Epithelial cell of prostate (primary cell): ENCODE results near the gene UBR4.
"Not testable (repeated sequence)": the region's sequence is repeated elsewhere in the genome, so short reads cannot be mapped to it uniquely, and the experiment has no call there.

Source experiments
- DNase-seq: peaks from one replicate; pipeline ENCODE4 v3.0.0-alpha.2; 2011; ENCODE audit warnings: low read depth, low spot score
- H3K27ac ChIP-seq: fragments of 450-650 bp; 2 replicates; pipeline ENCODE4 v1.5.1; 2017; ENCODE audit warnings: mild to moderate bottlenecking

UBR4 gene

GRCh38 chr1:19209990-19210771, at the start of gene UBR4:
Gene UBR4 (minus strand): TSS chr1:19210266. CDS start chr1:19210248, 18 bp downstream.
- H3K27ac ChIP-seq: peak within 1 kb of the TSS; percentile 76

DNA sequence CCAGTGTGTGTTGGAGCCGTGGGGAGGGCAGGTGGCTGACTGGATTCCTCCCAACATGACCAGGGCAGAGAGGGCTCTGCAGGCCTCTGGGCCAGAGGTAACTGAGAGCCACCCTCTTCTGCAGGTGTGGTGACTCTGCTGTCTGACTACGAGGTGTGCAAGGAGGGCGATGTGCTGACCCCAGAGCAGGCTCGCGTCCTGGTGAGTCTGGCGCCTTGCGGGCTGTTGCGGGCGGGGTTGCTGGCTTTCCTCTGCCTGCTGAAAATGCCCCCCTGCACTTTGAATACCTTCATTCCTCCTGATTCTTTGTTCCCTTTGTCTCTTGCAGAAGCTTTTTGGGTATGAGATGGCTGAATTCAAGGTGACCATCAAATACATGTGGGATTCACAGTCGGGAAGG, 48.3 kb upstream of the UBR4 start:
- no peak for DNase-seq
- H3K27ac ChIP-seq: no peak overlapping the region

More at GRCh38 chr1:19209990-19210771, at the start of gene UBR4:
- peak; percentile 64 for DNase-seq

- no peak overlapping the region for H3K27ac ChIP-seq
- no peak for DNase-seq
These were observed 47.3 kb upstream of the UBR4 start for GRCh38 chr1:19257178-19257914.

DNA sequence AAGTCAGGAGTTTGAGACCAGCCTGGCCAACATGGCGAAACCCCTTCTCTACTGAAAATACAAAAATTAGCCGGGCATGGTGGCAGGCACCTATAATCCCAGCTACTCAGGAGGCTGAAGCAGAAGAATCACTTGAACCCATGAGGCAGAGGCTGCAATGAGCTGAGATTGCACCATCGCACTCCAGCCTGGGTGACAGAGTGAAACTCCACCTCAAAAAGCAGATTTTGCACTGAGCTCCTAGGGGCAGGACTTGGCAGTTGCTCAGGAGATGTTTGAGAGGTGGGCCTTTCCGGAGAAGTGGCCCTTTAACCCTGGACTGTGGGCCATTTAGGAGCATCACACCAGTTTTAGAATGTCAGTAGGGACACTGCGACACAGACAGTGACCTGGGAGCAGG, 46.2 kb upstream of the UBR4 start:
- H3K27ac ChIP-seq, DNase-seq: not testable (repeated sequence)

DNA sequence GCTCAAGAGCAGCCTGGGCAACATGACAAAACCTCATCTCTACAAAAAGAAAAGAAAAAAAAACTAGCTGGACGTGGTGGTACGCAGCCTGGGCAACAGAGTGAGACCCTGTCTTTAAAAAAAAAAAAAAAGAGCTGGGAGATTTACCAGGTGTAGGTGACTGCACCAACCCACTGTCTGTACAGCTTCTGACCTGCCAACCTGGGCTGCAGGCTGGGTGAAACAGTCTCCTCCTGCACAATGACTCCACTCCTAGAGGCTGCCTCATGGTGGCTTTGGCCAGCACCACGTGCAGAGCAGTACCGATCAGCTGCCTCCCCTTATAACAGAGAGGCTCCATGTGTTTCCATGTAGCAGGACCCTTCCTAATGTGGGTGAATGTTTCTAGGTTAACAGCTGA, 45.2 kb upstream of the UBR4 start:
- DNase-seq: no peak
- H3K27ac ChIP-seq: no peak overlapping the region

DNA sequence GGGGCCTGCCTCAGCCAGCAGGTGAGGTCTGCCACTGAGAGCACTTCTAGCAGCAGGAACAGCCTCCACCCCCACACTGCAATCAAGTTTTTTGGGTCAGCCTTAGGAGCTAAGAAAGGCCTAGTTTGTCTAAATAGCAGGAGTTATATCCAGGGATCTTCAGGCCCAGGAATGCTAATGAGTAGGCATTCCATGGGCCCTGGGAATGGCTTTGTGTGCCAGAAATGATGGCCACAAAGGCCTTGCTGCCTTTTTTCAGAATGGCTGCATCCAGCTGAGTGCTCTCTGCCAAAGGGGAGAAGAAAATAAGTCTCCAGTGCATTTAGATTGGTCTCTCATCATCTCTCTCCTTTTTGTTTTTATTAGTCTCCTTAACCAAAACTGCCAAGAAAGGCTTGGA, 44.4 kb upstream of the UBR4 start:
- no peak for DNase-seq
- no peak overlapping the region for H3K27ac ChIP-seq

DNA sequence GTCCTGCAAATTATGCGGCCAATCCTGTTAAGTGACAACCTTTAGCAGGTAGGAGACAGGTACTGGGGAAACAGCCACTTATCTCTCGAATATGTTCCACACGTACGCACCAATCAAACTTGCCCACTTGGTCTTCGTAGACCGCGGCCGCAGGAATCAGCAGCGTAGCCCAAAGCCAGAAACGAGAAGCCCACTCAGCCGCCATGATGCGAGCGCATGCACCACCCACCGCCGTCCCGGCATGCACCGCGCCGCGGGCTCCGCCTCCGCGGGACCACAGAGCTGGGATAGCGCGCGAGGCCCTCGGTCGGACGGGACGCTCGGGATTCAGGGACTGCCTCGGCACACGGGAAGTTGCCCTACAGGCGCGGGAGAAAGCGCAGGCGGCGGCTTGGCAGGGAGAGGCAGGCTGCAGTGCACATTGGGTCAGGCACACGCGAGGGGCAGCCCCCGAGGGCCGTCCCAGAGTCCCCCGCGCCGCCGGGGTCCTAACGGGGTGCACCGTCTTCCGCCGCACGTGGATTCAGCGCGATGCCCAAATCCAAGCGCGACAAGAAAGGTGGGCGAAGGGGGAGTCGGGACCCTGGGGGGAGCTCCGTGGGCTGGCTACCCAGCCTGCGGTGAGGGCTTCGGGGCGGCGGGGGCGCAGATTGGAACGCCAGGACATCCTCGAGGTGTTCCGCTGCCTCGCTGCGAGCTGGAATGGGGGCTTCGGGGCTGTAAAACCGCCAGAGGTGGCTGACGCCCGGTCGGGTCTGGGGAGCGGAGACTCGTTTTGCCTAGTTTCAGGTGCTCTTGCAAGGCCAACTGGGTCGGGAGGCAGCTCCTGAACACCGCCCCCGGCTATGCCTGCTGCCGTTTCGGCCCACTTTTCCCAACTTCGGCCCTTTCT, 41.5 kb upstream of the UBR4 start, which contains the start of the genes EMC1 and MRTO4:
Gene EMC1, minus strand, starts transcription at position 220 of the 892 bp plus-strand sequence. Its CDS starts 15 bp downstream, at position 205.
Gene MRTO4, plus strand, starts transcription at position 501 of the 892 bp plus-strand sequence. Its CDS starts 31 bp downstream, at position 532.
- DNase-seq: peak; percentile 39
- H3K27ac ChIP-seq: peak within 1 kb of the TSS; percentile 89

DNA sequence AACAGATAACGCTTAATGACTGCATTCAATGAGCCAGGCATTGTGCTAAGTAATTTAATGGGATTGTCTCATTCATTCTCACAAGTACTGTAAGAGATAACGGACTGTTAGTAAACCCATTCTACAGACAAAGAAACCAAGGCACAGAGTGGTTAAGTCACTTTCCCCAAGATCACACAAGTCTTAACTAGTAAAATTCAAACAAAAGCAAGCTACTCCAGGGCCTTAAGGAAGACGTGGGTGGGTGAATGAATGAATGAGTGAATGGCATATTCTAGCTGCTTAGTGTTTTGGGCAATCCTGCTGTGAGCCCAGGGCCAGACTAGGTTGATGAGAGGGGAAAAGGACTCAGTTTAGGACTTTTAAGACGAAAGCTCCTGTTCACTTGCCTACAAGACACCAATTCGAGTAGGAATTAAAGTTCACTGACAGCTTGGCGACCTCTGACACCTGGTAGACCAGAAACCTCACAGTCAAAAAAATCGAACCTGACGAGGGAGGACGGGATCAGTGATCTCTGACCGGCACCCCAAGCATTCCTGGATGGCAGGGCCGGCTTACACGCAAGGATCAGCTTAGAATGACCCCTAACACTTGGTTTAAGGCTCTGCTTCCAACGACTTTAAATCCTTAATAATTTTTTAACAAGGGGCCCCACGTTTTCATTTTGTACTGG, 40.7 kb upstream of the UBR4 start:
- H3K27ac ChIP-seq: peak overlapping the region; percentile 89
- no peak for DNase-seq

DNA sequence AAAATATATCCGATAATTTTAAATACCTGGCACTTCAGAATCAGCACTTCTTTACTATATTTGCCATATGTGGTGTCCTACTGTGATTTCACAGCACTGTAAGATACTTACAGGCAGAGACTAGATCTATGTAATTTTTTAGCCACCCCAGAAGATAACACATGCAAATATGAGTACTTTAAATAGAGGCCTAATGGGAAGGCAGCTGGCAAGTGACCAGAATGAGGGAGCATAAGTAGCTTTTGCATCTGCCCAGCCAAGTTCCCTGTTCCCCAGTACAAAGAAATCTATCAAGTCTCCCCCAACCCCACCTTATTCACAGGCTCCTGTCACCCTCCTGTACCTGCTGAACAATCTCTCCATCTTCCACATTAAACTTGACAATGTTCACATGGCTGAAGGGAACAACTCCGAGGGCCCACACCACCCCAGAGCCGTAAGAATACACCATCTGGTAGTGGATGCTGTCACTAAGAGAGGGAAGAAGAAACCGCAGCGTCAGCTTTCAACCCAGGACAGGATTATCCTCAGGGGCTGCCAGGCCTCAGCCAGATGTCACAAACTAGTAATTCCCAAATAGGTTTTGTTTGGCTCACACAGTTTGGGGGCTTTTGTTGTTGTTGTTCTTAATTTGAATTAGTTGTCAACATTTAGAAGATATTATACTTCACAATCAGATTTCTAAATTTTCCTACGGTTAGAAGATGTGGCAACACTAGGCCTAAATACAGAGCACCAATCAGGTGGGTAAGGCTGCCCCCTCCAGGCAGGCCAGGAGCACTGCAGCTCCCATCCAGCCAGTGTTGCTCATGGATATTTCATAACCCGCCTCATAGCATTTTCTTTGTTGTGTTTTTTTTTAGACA, 30.8 kb upstream of the UBR4 start:
- peak; percentile 12 for DNase-seq
- H3K27ac ChIP-seq: no peak overlapping the region

- no peak overlapping the region for H3K27ac ChIP-seq
- no peak for DNase-seq
These were observed 29.8 kb upstream of the UBR4 start for GRCh38 chr1:19239876-19240275.

DNA sequence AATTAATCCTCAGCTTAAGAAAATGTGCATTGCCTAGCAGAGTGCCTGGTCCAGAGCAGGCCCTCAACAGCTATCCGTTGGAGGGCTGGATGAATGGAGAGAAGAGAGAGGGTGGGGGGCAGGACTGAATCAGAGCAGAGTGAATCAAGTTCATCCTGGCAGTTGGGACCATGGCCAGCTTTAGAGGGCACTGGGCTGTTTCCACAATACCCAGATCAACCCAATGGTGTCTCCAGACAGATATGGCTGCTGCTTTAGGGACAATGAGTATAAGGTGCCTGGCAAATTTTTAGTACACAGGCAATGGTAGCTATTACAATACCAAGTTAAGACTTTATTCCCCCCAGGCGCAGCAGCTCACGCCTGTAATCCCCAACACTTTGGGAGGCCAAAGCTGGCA, 24.2 kb upstream of the UBR4 start:
- H3K27ac ChIP-seq: no peak overlapping the region

GRCh38 chr1:19232524-19232846, 22.4 kb upstream of the UBR4 start:
- no peak for DNase-seq
- no peak overlapping the region for H3K27ac ChIP-seq

More for the DNA sequence above, 24.2 kb upstream of the UBR4 start:
- no peak for DNase-seq

DNA sequence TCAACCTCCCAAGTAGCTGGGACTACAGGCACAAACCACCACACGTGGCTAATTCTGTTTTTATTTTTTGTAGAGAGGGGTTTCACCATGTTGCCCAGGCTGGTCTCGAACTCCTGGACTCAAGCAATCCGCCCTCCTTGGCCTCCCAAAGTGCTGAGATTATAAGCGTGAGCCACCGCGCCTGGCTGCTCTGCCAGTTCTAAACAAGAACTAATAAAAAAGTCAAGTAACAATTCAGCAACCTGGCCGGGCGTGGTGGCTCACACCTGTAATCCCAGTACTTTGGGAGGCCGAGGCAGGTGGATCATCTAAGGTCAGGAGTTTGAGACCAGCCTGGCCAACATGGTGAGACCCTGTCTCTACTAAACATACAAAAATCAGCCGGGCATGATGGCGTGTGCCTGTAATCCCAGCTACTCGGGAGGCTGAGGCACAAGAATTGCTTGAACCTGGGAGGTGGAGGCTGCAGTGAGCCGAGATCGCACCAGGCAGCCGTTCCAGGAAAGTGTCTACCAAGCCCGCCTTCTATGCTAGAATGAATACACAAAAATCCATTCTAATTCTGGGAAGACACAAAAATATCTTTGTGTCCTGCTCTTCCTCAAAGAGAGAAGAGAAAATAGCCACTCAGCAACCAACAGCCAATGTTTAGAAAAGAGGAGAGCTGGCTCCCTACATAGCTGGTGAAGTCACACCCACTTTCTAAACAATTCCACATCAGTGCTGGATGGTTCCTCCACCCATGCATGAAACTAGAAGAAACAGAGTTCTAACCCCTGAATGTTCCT, 21.9 kb upstream of the UBR4 start:
- DNase-seq: not testable (repeated sequence)

DNA sequence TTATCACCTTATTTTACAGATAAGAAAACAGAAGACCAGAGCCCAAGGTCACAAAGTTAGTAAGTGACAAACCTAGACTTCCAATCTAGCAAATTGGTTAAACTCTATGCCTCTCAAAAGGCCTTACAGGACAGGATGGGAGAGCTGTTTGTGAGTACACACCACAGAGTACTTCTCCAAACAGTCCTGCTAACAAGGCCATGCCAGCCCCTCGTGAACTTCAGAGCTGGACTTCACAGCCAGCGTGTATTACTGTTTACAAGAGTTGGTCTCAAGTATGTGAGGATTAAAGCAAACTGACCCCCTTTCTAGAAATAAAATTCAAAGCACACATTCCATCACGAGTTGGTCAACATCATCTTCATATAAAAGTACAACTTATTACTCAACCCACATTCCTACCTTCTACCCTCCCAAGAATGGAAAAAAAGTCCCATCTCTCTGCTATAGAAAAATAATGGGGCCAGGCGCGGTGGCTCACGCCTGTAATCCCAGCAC, 19.8 kb upstream of the UBR4 start:
- H3K27ac ChIP-seq: no peak overlapping the region
- no peak for DNase-seq

More for the DNA sequence above, 21.9 kb upstream of the UBR4 start:
- H3K27ac ChIP-seq: not testable (repeated sequence)

GRCh38 chr1:19229229-19229628, 19.2 kb upstream of the UBR4 start:
- DNase-seq: no peak
- no peak overlapping the region for H3K27ac ChIP-seq

GRCh38 chr1:19222979-19223824, 13.1 kb upstream of the UBR4 start:
- no peak overlapping the region for H3K27ac ChIP-seq
- DNase-seq: no peak

GRCh38 chr1:19222573-19222972, 12.5 kb upstream of the UBR4 start:
- no peak for DNase-seq
- no peak overlapping the region for H3K27ac ChIP-seq
